Skin of body (tissue), 2 donors: ENCODE measurements around the gene SSH3. TPM values are rescaled to one million over a fixed set of nuclear protein-coding genes. Genes with fewer than 3 reads are reported as not detected.

Source experiments
- DNase-seq: peaks from one replicate; lab custom pipeline; 2025; lab: John Stamatoyannopoulos, UW
- total RNA-seq: library from RNA; depleted of rRNA; stranded (reverse); fragments of >200 nt; gene quantifications from one replicate; pipeline ENCODE4 v1.2.3, GENCODE V29; 2014

SSH3 gene
- total RNA-seq, 1 donor from 2014 or later: 13.4 TPM

GRCh38 chr11:67290801-67291200 is 12.5 kb upstream of the SSH3 start:
- DNase-seq: no peak

GRCh38 chr11:67291481-67292381 is 11.6 kb upstream of the SSH3 start:
- no peak for DNase-seq

- DNase-seq: no peak
These were observed 10.7 kb upstream of the SSH3 start for GRCh38 chr11:67292671-67293070.

- no peak for DNase-seq
These were observed 10.2 kb upstream of the SSH3 start for GRCh38 chr11:67293090-67293489.

GRCh38 chr11:67295846-67296245 is 7.5 kb upstream of the SSH3 start:
- DNase-seq: no peak

GRCh38 chr11:67298786-67299185 is 4.5 kb upstream of the SSH3 start:
- DNase-seq: no peak

- no peak for DNase-seq
These were observed 3.7 kb upstream of the SSH3 start for GRCh38 chr11:67299471-67300191.

- DNase-seq: no peak
These were observed 3.0 kb upstream of the SSH3 start for GRCh38 chr11:67300256-67300755.

GRCh38 chr11:67300756-67301312 is 2.5 kb upstream of the SSH3 start:
- DNase-seq: no peak

- DNase-seq: no peak
These were observed 1.9 kb upstream of the SSH3 start for GRCh38 chr11:67301313-67301921.

- DNase-seq: peak; percentile 57
These were observed 1.3 kb upstream of the SSH3 start for GRCh38 chr11:67301951-67302516.

- DNase-seq: no peak
These were observed 679 bp upstream of the SSH3 start for GRCh38 chr11:67302571-67303131.

- no peak for DNase-seq
These were observed 593 bp downstream of the SSH3 start for GRCh38 chr11:67303835-67304411.

GRCh38 chr11:67304511-67305113 is 1.3 kb downstream of the SSH3 start:
- DNase-seq: no peak

- no peak for DNase-seq
These were observed 3.6 kb downstream of the SSH3 start for GRCh38 chr11:67306769-67307544.

GRCh38 chr11:67307545-67308001 is 4.2 kb downstream of the SSH3 start:
- DNase-seq: no peak

GRCh38 chr11:67308031-67308866 is 4.9 kb downstream of the SSH3 start:
- DNase-seq: no peak

- DNase-seq: no peak
These were observed 5.8 kb downstream of the SSH3 start for GRCh38 chr11:67309166-67309565.
